ENCODE measurements around the gene FKBP5. TPM values are rescaled to one million over a fixed set of nuclear protein-coding genes. Genes with fewer than 3 reads are reported as not detected.

The FKBP5 gene
- total and polyA plus RNA-seq, 9 donors, result 36.2 to 231 (median 142) TPM

GRCh38 chr6:35583893-35584688 is 104.6 kb downstream of the FKBP5 start:
- 20 to 25% (median 22%) methylated on average over 6 of the region's 6 CpGs for WGBS, 3 donors
- peak in 4 of 5 donors; percentile 60 to 83 (median 72) for DNase-seq
- TF ChIP-seq EP300 (IDR thresholded peaks at IDR 0.05), result no peak
- TF ChIP-seq POLR2A (IDR thresholded peaks at IDR 0.05), result no peak
- peak; percentile 77 to 89 (median 85) for TF ChIP-seq CTCF (IDR thresholded peaks at IDR 0.05)
- no peak overlapping the region for H3K4me3 ChIP-seq
- H3K9me3 ChIP-seq, result no peaks in the 10 kb centered on the region
- H3K27me3 ChIP-seq, result no peaks in the 10 kb centered on the region
- no peaks in the 10 kb centered on the region for H3K36me3 ChIP-seq
- no peak overlapping the region for H3K27ac ChIP-seq
- H3K4me1 ChIP-seq (ENCODE audit: insufficient read depth), result peaks cover 5% of the 10 kb centered on the region
- intact Hi-C loops (cut with DNase I), result loop anchor here (2.0 to 10.0 kb wide), 4 partner anchors 59 to 153 kb away; partner anchors contain the start of genes ARMC12 (in 1 of the 4) and FKBP5 (in 1 of the 4)

- Histone ChIP-seq H3K4me1 (ENCODE audit: insufficient read depth) (peaks cover 5% of the 10 kb centered on the region), H3K36me3 (no peaks in the 10 kb centered on the region), H3K4me3 (no peak overlapping the region), H3K27ac (no peak overlapping the region), H3K9me3 (no peaks in the 10 kb centered on the region), H3K27me3 (no peaks in the 10 kb centered on the region)
- DNase-seq, result no peak
- intact Hi-C loops (cut with DNase I), result loop anchor here (2.0 to 10.0 kb wide), 4 partner anchors 58 to 154 kb away; partner anchors contain the start of genes ARMC12 (in 1 of the 4) and FKBP5 (in 1 of the 4)
- TF ChIP-seq POLR2A (IDR thresholded peaks at IDR 0.05) (no peak), CTCF (IDR thresholded peaks at IDR 0.05) (no peak), EP300 (IDR thresholded peaks at IDR 0.05) (no peak)
- 40 to 55% (median 50%) methylated on average over 2 of the region's 2 CpGs for WGBS, 3 donors
Measured at GRCh38 chr6:35582315-35582714, 106.4 kb downstream of the FKBP5 start.

- H3K9me3 ChIP-seq, result no peaks in the 10 kb centered on the region
- H3K36me3 ChIP-seq, result no peaks in the 10 kb centered on the region
- WGBS, 3 donors, result 51 to 68% (median 63%) methylated on average over 6 of the region's 6 CpGs
- no peak overlapping the region for H3K4me3 ChIP-seq
- H3K4me1 ChIP-seq (ENCODE audit: insufficient read depth), result peaks cover 3% of the 10 kb centered on the region
- peak overlapping the region in 1 of 2 donors; percentile 4 for H3K27ac ChIP-seq
- H3K27me3 ChIP-seq, result no peaks in the 10 kb centered on the region
- DNase-seq, result no peak
- intact Hi-C loops (cut with DNase I), result loop anchor here (2.0 to 10.0 kb wide), 4 partner anchors 57 to 155 kb away; partner anchors contain the start of genes ARMC12 (in 1 of the 4) and FKBP5 (in 1 of the 4)
- TF ChIP-seq EP300 (IDR thresholded peaks at IDR 0.05) (no peak), CTCF (IDR thresholded peaks at IDR 0.05) (no peak), POLR2A (IDR thresholded peaks at IDR 0.05) (no peak)
Measured at GRCh38 chr6:35581633-35582032, 107.1 kb downstream of the FKBP5 start.

- Histone ChIP-seq H3K27me3 (no peaks in the 10 kb centered on the region), H3K27ac (no peak overlapping the region), H3K4me3 (no peak overlapping the region), H3K9me3 (no peaks in the 10 kb centered on the region), H3K4me1 (ENCODE audit: insufficient read depth) (peaks cover 3% of the 10 kb centered on the region), H3K36me3 (no peaks in the 10 kb centered on the region)
- DNase-seq, result no peak
- intact Hi-C loops (cut with DNase I), result loop anchor here in 3 of 4 donors (5.0 to 10.0 kb wide), 3 partner anchors 56 to 104 kb away; partner anchors contain the start of gene FKBP5 (in 1 of the 3)
- TF ChIP-seq CTCF (IDR thresholded peaks at IDR 0.05) (no peak), EP300 (IDR thresholded peaks at IDR 0.05) (no peak), POLR2A (IDR thresholded peaks at IDR 0.05) (no peak)
Measured at GRCh38 chr6:35580836-35581235, 107.9 kb downstream of the FKBP5 start.

Measured in ovary (tissue), 9 donors.